HepG2 (cell line): ENCODE measurements around the gene RNFT2. TPM values are rescaled to one million over a fixed set of nuclear protein-coding genes. Genes with fewer than 3 reads are reported as not detected.

Experiments
- CBFB ChIP-seq: sonication (generic); formaldehyde crosslinking; IDR thresholded peaks from 2 replicates; pipeline ENCODE4 v1.4.0; 2020; ENCODE audit warnings: missing genetic modification reagents
- EEA1 ChIP-seq: sonication (generic); formaldehyde crosslinking; IDR thresholded peaks from 2 replicates; pipeline ENCODE4 v1.5.1; 2020; ENCODE audit warnings: mild to moderate bottlenecking, missing genetic modification reagents, borderline replicate concordance
- GATA4 ChIP-seq: sonication (generic); IDR thresholded peaks from 2 replicates; pipeline ENCODE4 v1.6.1; 2016; ENCODE audit warnings: antibody characterized with exemption, low read depth, borderline replicate concordance
- HNF4A ChIP-seq: sonication (generic); formaldehyde crosslinking; IDR thresholded peaks from 2 replicates; pipeline ENCODE4 v1.4.0; 2020; ENCODE audit warnings: missing genetic modification reagents
- KIAA2018 ChIP-seq: sonication (generic); formaldehyde crosslinking; IDR thresholded peaks from 2 replicates; pipeline ENCODE4 v1.5.0; 2020; ENCODE audit warnings: mild to moderate bottlenecking, missing genetic modification reagents, borderline replicate concordance
- MED1 ChIP-seq: sonication (generic); formaldehyde crosslinking; IDR thresholded peaks from 2 replicates; pipeline ENCODE4 v1.4.0; 2020; ENCODE audit warnings: missing genetic modification reagents
- PRDM4 ChIP-seq: sonication (generic); formaldehyde crosslinking; IDR thresholded peaks from 2 replicates; pipeline ENCODE4 v1.9.0; 2021; ENCODE audit warnings: missing genetic modification reagents, borderline replicate concordance
- RBAK ChIP-seq: sonication (generic); formaldehyde crosslinking; IDR thresholded peaks from 2 replicates; pipeline ENCODE4 v1.5.1; 2020; ENCODE audit warnings: mild to moderate bottlenecking, missing genetic modification reagents
- ZBTB21 ChIP-seq: sonication (generic); formaldehyde crosslinking; IDR thresholded peaks from 2 replicates; pipeline ENCODE4 v1.4.0; 2020; ENCODE audit warnings: missing genetic modification reagents
- ZNF275 ChIP-seq: sonication (generic); formaldehyde crosslinking; IDR thresholded peaks from 2 replicates; pipeline ENCODE4 v1.8.0; 2022; ENCODE audit warnings: missing genetic modification reagents, mild to moderate bottlenecking, inconsistent platforms, borderline replicate concordance
- ZNF710 ChIP-seq: sonication (generic); formaldehyde crosslinking; IDR thresholded peaks from 2 replicates; pipeline ENCODE4 v1.5.0; 2020; ENCODE audit warnings: mild to moderate bottlenecking, missing genetic modification reagents, borderline replicate concordance
- ZNF747 ChIP-seq: sonication (generic); formaldehyde crosslinking; IDR thresholded peaks from 2 replicates; pipeline ENCODE4 v1.8.1; 2023; ENCODE audit warnings: missing genetic modification reagents, mild to moderate bottlenecking, borderline replicate concordance
- ZNF878 ChIP-seq: sonication (generic); formaldehyde crosslinking; IDR thresholded peaks from 2 replicates; pipeline ENCODE4 v1.8.1; 2023; ENCODE audit warnings: mild to moderate bottlenecking, missing genetic modification reagents, moderate library complexity
- polyA plus RNA-seq, 8 experiments: library from polyadenylated mRNA; depleted of rRNA in 3 of 8; stranded (reverse) in 7 of 8; unstranded in 1 of 8; fragments of >200 nt; fragmentation: Illumina TruSeq in 4 of 8; extraction: Trizol in 4 of 8; gene quantifications; 2 replicates each; pipeline versions ENCODE4 v1.2.1 to v1.2.3, GENCODE V29; 2011 to 2016; ENCODE audit warnings: low read depth in 4 of 8, missing spikeins in 1 of 8, mixed read lengths in 1 of 8; ENCODE audit not compliant: insufficient read depth in 1 of 8
- total RNA-seq, 5 experiments: library from RNA; depleted of rRNA; stranded (reverse); fragments of >200 nt; fragmentation: Illumina TruSeq; extraction: Trizol; gene quantifications; 2 replicates each; pipeline ENCODE4 v1.2.3, GENCODE V29; 2016; ENCODE audit warnings: low read depth in 1 of 5

The RNFT2 gene
- total and polyA plus RNA-seq, 2 of the 13 experiments (the other 11 are each of a cell fraction or from before 2014, with no cell fraction given): 3.3 to 8.3 TPM

- TF ChIP-seq ZNF878 (CRISPR knock-in tag) (no peak), ZNF747 (CRISPR knock-in tag) (0 out of 2 replicates have a peak, but pooled peaks have one; percentile 25), ZNF710 (CRISPR knock-in tag) (no peak), EEA1 (no peak), KIAA2018 (CRISPR knock-in tag) (peak; percentile 84; the same call in 1 of the 2 replicates), MED1 (CRISPR knock-in tag) (peak; percentile 66), PRDM4 (no peak), ZBTB21 (CRISPR knock-in tag) (no peak), CBFB (CRISPR knock-in tag) (peak; percentile 79), HNF4A (CRISPR knock-in tag) (no peak), RBAK (no peak), GATA4 (no peak), ZNF275 (CRISPR knock-in tag) (0 out of 2 replicates have a peak, but pooled peaks have one; percentile 61)
Observed at GRCh38 chr12:116737774-116738657, at the start of gene RNFT2, which contains the start of gene SPRING1 (continued).
